CD14-positive monocyte (primary cell): ENCODE results near the gene RGS16. TPM values are rescaled to one million over a fixed set of nuclear protein-coding genes. Genes with fewer than 3 reads are reported as not detected.

Experiments used
- DNase-seq, 3 donors: peaks; one replicate each; pipeline ENCODE4 v3.0.0-alpha.2; 2011 to 2022
- H2AFZ ChIP-seq: 2 replicates; pipeline ENCODE4 v1.6.0; 2012; ENCODE audit warnings: mild to moderate bottlenecking, low read depth, low read length, inconsistent platforms; ENCODE audit not compliant: insufficient read depth, poor library complexity, severe bottlenecking
- H3K27ac ChIP-seq, 2 donors: 1 replicate in 1 of 2; 2 replicates in 1 of 2; pipeline ENCODE4 v1.5.1; 2012 to 2013; ENCODE audit warnings: low read length in 2 of 2, control low read depth in 1 of 2, inconsistent platforms in 1 of 2, low read depth in 1 of 2, mild to moderate bottlenecking in 1 of 2
- H3K27me3 ChIP-seq, 2 donors: one replicate each; pipeline versions ENCODE4 v1.6.0 to v1.6.1; 2011 to 2013; ENCODE audit warnings: low read length in 2 of 2; ENCODE audit not compliant: control insufficient read depth in 2 of 2, insufficient read depth in 2 of 2
- H3K36me3 ChIP-seq, 2 donors: replicated peaks in 1 of 2; 1 replicate in 1 of 2; 2 replicates in 1 of 2; pipeline versions ENCODE4 v1.5.1 to v1.6.1; 2012 to 2013; ENCODE audit warnings: low read length in 2 of 2, control low read depth in 1 of 2, inconsistent platforms in 1 of 2, mild to moderate bottlenecking in 1 of 2; ENCODE audit not compliant: insufficient read depth in 2 of 2, control insufficient read depth in 1 of 2
- H3K4me1 ChIP-seq, 2 donors: 1 replicate in 1 of 2; 2 replicates in 1 of 2; pipeline versions ENCODE4 v1.5.1 to v1.6.1; 2012 to 2013; ENCODE audit warnings: low read length in 2 of 2, control low read depth in 1 of 2, inconsistent platforms in 1 of 2, mild to moderate bottlenecking in 1 of 2, moderate library complexity in 1 of 2; ENCODE audit not compliant: insufficient read depth in 2 of 2, control insufficient read depth in 1 of 2
- H3K4me2 ChIP-seq: replicated peaks from 2 replicates; pipeline ENCODE3; 2012; ENCODE audit warnings: low read length, moderate library complexity, mild to moderate bottlenecking; ENCODE audit not compliant: poor library complexity, severe bottlenecking; ENCODE audit errors: extremely low read depth
- H3K4me3 ChIP-seq, 3 experiments: fragments of 200-600 bp in 1 of 3; sonication (generic) in 1 of 3; replicated peaks in 1 of 3; 1 replicate in 2 of 3; 2 replicates in 1 of 3; pipeline ENCODE4 v1.5.1; 2011 to 2013; ENCODE audit warnings: low read length in 3 of 3, mild to moderate bottlenecking in 3 of 3, control low read depth in 2 of 3, low read depth in 2 of 3, inconsistent platforms in 1 of 3, moderate library complexity in 1 of 3
- H3K79me2 ChIP-seq: 2 replicates; pipeline ENCODE4 v1.6.0; 2012; ENCODE audit warnings: mild to moderate bottlenecking, control low read depth, inconsistent platforms, low read length, moderate library complexity; ENCODE audit not compliant: insufficient read depth
- H3K9ac ChIP-seq: 2 replicates; pipeline ENCODE4 v1.6.0; 2017; ENCODE audit warnings: low read length, mild to moderate bottlenecking; ENCODE audit not compliant: insufficient read depth, poor library complexity, severe bottlenecking
- H3K9me3 ChIP-seq, 2 donors: replicated peaks in 1 of 2; 1 replicate in 1 of 2; 2 replicates in 1 of 2; pipeline versions ENCODE4 v1.5.1 to v1.6.1; 2012 to 2013; ENCODE audit warnings: low read length in 2 of 2, control low read depth in 1 of 2; ENCODE audit not compliant: control insufficient read depth in 1 of 2, insufficient read depth in 1 of 2
- H4K20me1 ChIP-seq: 2 replicates; pipeline ENCODE4 v1.6.0; 2012; ENCODE audit warnings: mild to moderate bottlenecking, low read length, control low read depth, moderate library complexity; ENCODE audit not compliant: insufficient read depth
- H3K27ac Mint-ChIP-seq, 7 donors: one replicate each; pipeline ENCODE4 v1.8.0; 2020; ENCODE audit warnings: mild to moderate bottlenecking in 7 of 7, mixed read lengths in 7 of 7, moderate library complexity in 6 of 7, inconsistent platforms in 2 of 7
- H3K27me3 Mint-ChIP-seq, 3 donors: one replicate each; pipeline ENCODE4 v1.8.0; 2021 to 2022; ENCODE audit warnings: low read depth in 3 of 3, mild to moderate bottlenecking in 3 of 3, mixed read lengths in 3 of 3, moderate library complexity in 3 of 3, inconsistent platforms in 1 of 3
- H3K36me3 Mint-ChIP-seq, 2 donors: one replicate each; pipeline ENCODE4 v1.8.0; 2020; ENCODE audit warnings: mixed read lengths in 2 of 2, inconsistent platforms in 1 of 2, mild to moderate bottlenecking in 1 of 2
- H3K4me1 Mint-ChIP-seq: one replicate; pipeline ENCODE4 v1.8.0; 2020; ENCODE audit warnings: mild to moderate bottlenecking, mixed read lengths
- H3K4me3 Mint-ChIP-seq, 2 donors: one replicate each; pipeline ENCODE4 v1.8.0; 2020; ENCODE audit warnings: mild to moderate bottlenecking in 2 of 2, mixed read lengths in 2 of 2, moderate library complexity in 1 of 2
- H3K9me3 Mint-ChIP-seq, 7 donors: one replicate each; pipeline ENCODE4 v1.8.0; 2020 to 2022; ENCODE audit warnings: mixed read lengths in 7 of 7, mild to moderate bottlenecking in 6 of 7, moderate library complexity in 6 of 7, inconsistent platforms in 2 of 7
- WGBS: methylation state at CpG from one replicate; pipeline ENCODE4 v1.1.5; 2013; ENCODE audit warnings: missing lambda C conversion rate; ENCODE audit not compliant: insufficient coverage; 5-methylcytosine and 5-hydroxymethylcytosine counted together
- intact Hi-C, 2 donors: fragments of 100-400 bp; cut with micrococcal nuclease; formaldehyde crosslinking; loops; one replicate each; pipeline versions ENCODE4 v1.15.0 to v1.15.1; 2023
- polyA plus RNA-seq, 3 donors: library from polyadenylated mRNA; depleted of rRNA in 1 of 3; unstranded in 2 of 3; stranded (reverse) in 1 of 3; fragments of 300-500 nt in 2 of 3; fragments of >200 nt in 1 of 3; fragmentation: Illumina TruSeq in 2 of 3; gene quantifications; 1 replicate in 2 of 3; 2 replicates in 1 of 3; pipeline ENCODE4 v1.2.3, GENCODE V29; 2012 to 2021
- TF ChIP-seq, protein P1 (sequence below): fragments of 200-600 bp; IDR thresholded peaks from one replicate; pipeline ENCODE4 v1.8.0; 2022; ENCODE audit warnings: antibody characterized with exemption, mild to moderate bottlenecking

RGS16 gene
- polyA plus RNA-seq, 3 donors: 0.07 to 0.44 TPM; not detected in 1

- Histone ChIP-seq H3K36me3 (peaks cover 16 to 31% of the 10 kb centered on the region in 2 donors), H3K4me2 (peak overlapping the region; percentile 27), H3K9ac (no peak overlapping the region), H3K9me3 (peaks cover 5 to 9% of the 10 kb centered on the region in 2 donors), H3K79me2 (peaks cover 46% of the 10 kb centered on the region), H3K27me3 (no peaks in the 10 kb centered on the region), H4K20me1 (peaks cover 8% of the 10 kb centered on the region), H3K4me1 (peaks cover 29 to 49% of the 10 kb centered on the region in 2 donors), H3K4me3 (peak overlapping the region in 1 of 3 experiments; percentile 44), H3K27ac (peak overlapping the region in 1 of 2 donors; percentile 18), H2AFZ (no peak overlapping the region)
- intact Hi-C loops: loop anchor here in 1 of 2 donors (10.0 kb wide), 1 partner anchor 192 kb away; the partner anchor contains the start of gene GLUL
- DNase-seq: peak in 1 of 3 donors; percentile 27
- H3K4me3 Mint-ChIP-seq: peak overlapping the region; percentile 41 to 57
- 65% methylated on average over 11 of the region's 11 CpGs for WGBS
- TF ChIP-seq, protein P1, sequence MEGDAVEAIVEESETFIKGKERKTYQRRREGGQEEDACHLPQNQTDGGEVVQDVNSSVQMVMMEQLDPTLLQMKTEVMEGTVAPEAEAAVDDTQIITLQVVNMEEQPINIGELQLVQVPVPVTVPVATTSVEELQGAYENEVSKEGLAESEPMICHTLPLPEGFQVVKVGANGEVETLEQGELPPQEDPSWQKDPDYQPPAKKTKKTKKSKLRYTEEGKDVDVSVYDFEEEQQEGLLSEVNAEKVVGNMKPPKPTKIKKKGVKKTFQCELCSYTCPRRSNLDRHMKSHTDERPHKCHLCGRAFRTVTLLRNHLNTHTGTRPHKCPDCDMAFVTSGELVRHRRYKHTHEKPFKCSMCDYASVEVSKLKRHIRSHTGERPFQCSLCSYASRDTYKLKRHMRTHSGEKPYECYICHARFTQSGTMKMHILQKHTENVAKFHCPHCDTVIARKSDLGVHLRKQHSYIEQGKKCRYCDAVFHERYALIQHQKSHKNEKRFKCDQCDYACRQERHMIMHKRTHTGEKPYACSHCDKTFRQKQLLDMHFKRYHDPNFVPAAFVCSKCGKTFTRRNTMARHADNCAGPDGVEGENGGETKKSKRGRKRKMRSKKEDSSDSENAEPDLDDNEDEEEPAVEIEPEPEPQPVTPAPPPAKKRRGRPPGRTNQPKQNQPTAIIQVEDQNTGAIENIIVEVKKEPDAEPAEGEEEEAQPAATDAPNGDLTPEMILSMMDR: no peak
- H3K4me1 Mint-ChIP-seq: peaks cover 56% of the 10 kb centered on the region
- H3K27ac Mint-ChIP-seq: peak overlapping the region in 6 of 7 donors; percentile 48 to 90 (median 64)
- H3K27me3 Mint-ChIP-seq: peaks cover 0 to 2% (median 0%) of the 10 kb centered on the region in 3 donors
- H3K9me3 Mint-ChIP-seq: peaks cover 0 to 9% (median 7%) of the 10 kb centered on the region in 7 donors
- peaks cover 42 to 45% of the 10 kb centered on the region in 2 donors for H3K36me3 Mint-ChIP-seq
These were observed 17.8 kb downstream of the RGS16 start for GRCh38 chr1:182586380-182586779.

- H3K9ac ChIP-seq: no peak overlapping the region
- Mint-ChIP-seq H3K9me3 (peaks cover 0 to 9% (median 7%) of the 10 kb centered on the region in 7 donors), H3K4me1 (peaks cover 56% of the 10 kb centered on the region), H3K27ac (no peak overlapping the region), H3K27me3 (no peaks in the 10 kb centered on the region), H3K4me3 (no peak overlapping the region), H3K36me3 (peaks cover 58 to 59% of the 10 kb centered on the region in 2 donors)
- H3K79me2 ChIP-seq: peaks cover 46% of the 10 kb centered on the region
- peaks cover 8% of the 10 kb centered on the region for H4K20me1 ChIP-seq
- TF ChIP-seq, protein P1: no peak
- H3K4me1 ChIP-seq: peaks cover 29 to 49% of the 10 kb centered on the region in 2 donors
- intact Hi-C loops: loop anchor here in 1 of 2 donors (10.0 kb wide), 1 partner anchor 190 kb away; the partner anchor contains the start of gene GLUL
- DNase-seq: no peak
- H3K36me3 ChIP-seq: peaks cover 32 to 47% of the 10 kb centered on the region in 2 donors
- H3K27ac ChIP-seq: peak overlapping the region in 1 of 2 donors; percentile 13
- no peak overlapping the region for H3K4me2 ChIP-seq
- H2AFZ ChIP-seq: no peak overlapping the region
- H3K4me3 ChIP-seq: no peak overlapping the region
- H3K27me3 ChIP-seq: no peaks in the 10 kb centered on the region
- peaks cover 5 to 9% of the 10 kb centered on the region in 2 donors for H3K9me3 ChIP-seq
- no CpG with 5 or more reads among the region's 4 CpGs for WGBS
These were observed 19.4 kb downstream of the RGS16 start for GRCh38 chr1:182584746-182585145.
